ENCODE measurements around the gene NOP14.
"Not testable (repeated sequence)": the region's sequence is repeated elsewhere in the genome, so short reads cannot be mapped to it uniquely, and the experiment has no call there.

DNA sequence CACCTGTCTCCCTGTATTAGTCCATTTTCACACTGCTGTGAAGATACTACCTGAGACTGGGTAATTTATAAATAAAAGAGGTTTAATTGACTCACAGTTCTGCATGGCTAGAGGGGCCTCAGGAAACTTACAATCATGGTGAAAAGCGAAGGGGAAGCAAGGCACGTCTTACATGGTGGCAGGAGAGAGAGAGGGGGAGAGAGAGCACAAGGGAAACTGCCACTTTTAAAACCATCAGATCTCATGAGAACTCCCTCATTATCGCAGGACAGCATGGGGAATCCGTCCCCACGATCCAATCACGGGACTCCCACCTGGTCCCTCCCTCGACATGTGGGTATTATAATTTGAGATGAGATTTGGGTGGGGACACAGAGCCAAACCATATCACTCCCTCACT lies 20.5 kb upstream of the NOP14 start:
- not testable (repeated sequence) for TF ChIP-seq POLR2A (IDR thresholded peaks at IDR 0.05)
- TF ChIP-seq, protein P1, sequence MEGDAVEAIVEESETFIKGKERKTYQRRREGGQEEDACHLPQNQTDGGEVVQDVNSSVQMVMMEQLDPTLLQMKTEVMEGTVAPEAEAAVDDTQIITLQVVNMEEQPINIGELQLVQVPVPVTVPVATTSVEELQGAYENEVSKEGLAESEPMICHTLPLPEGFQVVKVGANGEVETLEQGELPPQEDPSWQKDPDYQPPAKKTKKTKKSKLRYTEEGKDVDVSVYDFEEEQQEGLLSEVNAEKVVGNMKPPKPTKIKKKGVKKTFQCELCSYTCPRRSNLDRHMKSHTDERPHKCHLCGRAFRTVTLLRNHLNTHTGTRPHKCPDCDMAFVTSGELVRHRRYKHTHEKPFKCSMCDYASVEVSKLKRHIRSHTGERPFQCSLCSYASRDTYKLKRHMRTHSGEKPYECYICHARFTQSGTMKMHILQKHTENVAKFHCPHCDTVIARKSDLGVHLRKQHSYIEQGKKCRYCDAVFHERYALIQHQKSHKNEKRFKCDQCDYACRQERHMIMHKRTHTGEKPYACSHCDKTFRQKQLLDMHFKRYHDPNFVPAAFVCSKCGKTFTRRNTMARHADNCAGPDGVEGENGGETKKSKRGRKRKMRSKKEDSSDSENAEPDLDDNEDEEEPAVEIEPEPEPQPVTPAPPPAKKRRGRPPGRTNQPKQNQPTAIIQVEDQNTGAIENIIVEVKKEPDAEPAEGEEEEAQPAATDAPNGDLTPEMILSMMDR (IDR thresholded peaks at IDR 0.05): not testable (repeated sequence)

All from testis (tissue), 2 donors.